ENCODE data around the gene NBEA. TPM values are rescaled to one million over a fixed set of nuclear protein-coding genes. Genes with fewer than 3 reads are reported as not detected.
A peak's percentile ranks its signal among the peaks of the same experiment; 100 is the strongest.

Gene NBEA
- total RNA-seq, 1 donor from 2014 or later = 19.1 TPM

- DNase-seq = no peak
- ATAC-seq (ENCODE audit: poor library complexity) = no peak
Measured at GRCh38 chr13:35694549-35695447, 752.7 kb downstream of the NBEA start.

GRCh38 chr13:35695448-35695770, 753.3 kb downstream of the NBEA start:
- ATAC-seq (ENCODE audit: poor library complexity) = no peak
- DNase-seq = no peak
- intact Hi-C loops (cut with DNase I) = no loop called here

More at GRCh38 chr13:35694549-35695447, 752.7 kb downstream of the NBEA start:
- intact Hi-C loops (cut with DNase I) = no loop called here

GRCh38 chr13:35697186-35697730, 755.2 kb downstream of the NBEA start:
- ATAC-seq (ENCODE audit: poor library complexity) = no peak
- intact Hi-C loops (cut with DNase I) = no loop called here
- no peak for DNase-seq

GRCh38 chr13:35698911-35699576, 757.0 kb downstream of the NBEA start:
- ATAC-seq (ENCODE audit: poor library complexity) (peak; percentile 55), DNase-seq (no peak)
- intact Hi-C loops (cut with DNase I) = no loop called here

- intact Hi-C loops (cut with DNase I) = no loop called here
- ATAC-seq (ENCODE audit: poor library complexity) (peak; percentile 34), DNase-seq (peak; percentile 56)
Measured at GRCh38 chr13:35699825-35700510, 757.9 kb downstream of the NBEA start.

- no peak for DNase-seq
- ATAC-seq (ENCODE audit: poor library complexity) = no peak
- intact Hi-C loops (cut with DNase I) = no loop called here
Measured at GRCh38 chr13:35700671-35701070, 758.6 kb downstream of the NBEA start.

GRCh38 chr13:35702316-35702715, 760.2 kb downstream of the NBEA start:
- no peak for DNase-seq

GRCh38 chr13:35703061-35703460, 761.0 kb downstream of the NBEA start:
- intact Hi-C loops (cut with DNase I) = no loop called here
- peak; percentile 38 for ATAC-seq (ENCODE audit: poor library complexity)
- no peak for DNase-seq

More at GRCh38 chr13:35702316-35702715, 760.2 kb downstream of the NBEA start:
- no peak for ATAC-seq (ENCODE audit: poor library complexity)
- intact Hi-C loops (cut with DNase I) = no loop called here

- intact Hi-C loops (cut with DNase I) = no loop called here
- no peak for ATAC-seq (ENCODE audit: poor library complexity)
- no peak for DNase-seq
Measured at GRCh38 chr13:35704331-35704730, 762.3 kb downstream of the NBEA start.

GRCh38 chr13:35706281-35706680, 764.2 kb downstream of the NBEA start:
- intact Hi-C loops (cut with DNase I) = no loop called here
- ATAC-seq (ENCODE audit: poor library complexity) = no peak
- no peak for DNase-seq

- ATAC-seq (ENCODE audit: poor library complexity) (no peak), DNase-seq (no peak)
- intact Hi-C loops (cut with DNase I) = no loop called here
Measured at GRCh38 chr13:35706721-35707120, 764.7 kb downstream of the NBEA start.

- DNase-seq (no peak), ATAC-seq (ENCODE audit: poor library complexity) (no peak)
- intact Hi-C loops (cut with DNase I) = loop anchor here (10.0 kb wide), 1 partner anchor 77 kb away; no protein-coding TSS in a partner anchor
Measured at GRCh38 chr13:35711909-35712308, 769.8 kb downstream of the NBEA start.

GRCh38 chr13:35712907-35713761, 771.1 kb downstream of the NBEA start:
- ATAC-seq (ENCODE audit: poor library complexity) (no peak), DNase-seq (no peak)
- intact Hi-C loops (cut with DNase I) = loop anchor here (10.0 kb wide), 1 partner anchor 78 kb away; no protein-coding TSS in a partner anchor

GRCh38 chr13:35714121-35714520, 772.1 kb downstream of the NBEA start:
- intact Hi-C loops (cut with DNase I) = loop anchor here (10.0 kb wide), 1 partner anchor 79 kb away; no protein-coding TSS in a partner anchor
- no peak for DNase-seq
- peak; percentile 4 for ATAC-seq (ENCODE audit: poor library complexity)

GRCh38 chr13:35714588-35715377, 772.7 kb downstream of the NBEA start:
- intact Hi-C loops (cut with DNase I) = loop anchor here (10.0 kb wide), 1 partner anchor 80 kb away; no protein-coding TSS in a partner anchor
- ATAC-seq (ENCODE audit: poor library complexity) (peak; percentile 83), DNase-seq (peak; percentile 73)

GRCh38 chr13:35716186-35716585, 774.1 kb downstream of the NBEA start:
- ATAC-seq (ENCODE audit: poor library complexity) = peak; percentile 59
- no peak for DNase-seq
- intact Hi-C loops (cut with DNase I) = loop anchor here (10.0 kb wide), 1 partner anchor 81 kb away; no protein-coding TSS in a partner anchor

GRCh38 chr13:35716729-35717128, 774.7 kb downstream of the NBEA start:
- no peak for ATAC-seq (ENCODE audit: poor library complexity)
- no peak for DNase-seq
- intact Hi-C loops (cut with DNase I) = loop anchor here (10.0 kb wide), 1 partner anchor 82 kb away; no protein-coding TSS in a partner anchor

Data from Right ventricle myocardium superior (tissue), 1 donor.